ENCODE data around the gene DISC1. TPM values are rescaled to one million over a fixed set of nuclear protein-coding genes. Genes with fewer than 3 reads are reported as not detected.

DISC1 gene
- total RNA-seq, 2 experiments from 2014 or later: 12.6 to 14.7 TPM

- CTCF ChIA-PET: no interaction called here
- DNase-seq (no peak), ATAC-seq (no peak)
- Mint-ChIP-seq H3K9me3 (ENCODE audit: insufficient read depth) (no peaks in the 10 kb centered on the region), H3K27ac (no peak overlapping the region), H3K4me3 (no peak overlapping the region), H3K27me3 (ENCODE audit: low read depth) (no peaks in the 10 kb centered on the region), H3K4me1 (ENCODE audit: low read depth) (no peaks in the 10 kb centered on the region), H3K36me3 (ENCODE audit: low read depth) (peaks cover 7% of the 10 kb centered on the region)
- POLR2A ChIA-PET: interaction anchor here (0.9 kb wide), 1 partner anchor 8 kb away, joined by 3 read pairs; no protein-coding TSS in a partner anchor
Measured at GRCh38 chr1:231821281-231821680, 194.7 kb downstream of the DISC1 start.

GRCh38 chr1:231822041-231822440 is 195.5 kb downstream of the DISC1 start:
- no peak for ATAC-seq

GRCh38 chr1:231826566-231826965 is 200.0 kb downstream of the DISC1 start:
- Mint-ChIP-seq H3K36me3 (ENCODE audit: low read depth) (peaks cover 3% of the 10 kb centered on the region), H3K9me3 (ENCODE audit: insufficient read depth) (no peaks in the 10 kb centered on the region), H3K27me3 (ENCODE audit: low read depth) (no peaks in the 10 kb centered on the region), H3K4me1 (ENCODE audit: low read depth) (no peaks in the 10 kb centered on the region), H3K27ac (no peak overlapping the region), H3K4me3 (no peak overlapping the region)
- DNase-seq: no peak
- POLR2A ChIA-PET: no interaction called here
- ATAC-seq: no peak
- CTCF ChIA-PET: no interaction called here

More at GRCh38 chr1:231822041-231822440, 195.5 kb downstream of the DISC1 start:
- ChIA-PET POLR2A (interaction anchor here (0.9 kb wide), 1 partner anchor 9 kb away, joined by 3 read pairs; no protein-coding TSS in a partner anchor), CTCF (no interaction called here)
- no peaks in the 10 kb centered on the region for H3K4me1 Mint-ChIP-seq (ENCODE audit: low read depth)
- H3K4me3 Mint-ChIP-seq: no peak overlapping the region
- no peak overlapping the region for H3K27ac Mint-ChIP-seq
- no peak for DNase-seq
- H3K36me3 Mint-ChIP-seq (ENCODE audit: low read depth): peaks cover 7% of the 10 kb centered on the region
- no peaks in the 10 kb centered on the region for H3K27me3 Mint-ChIP-seq (ENCODE audit: low read depth)
- H3K9me3 Mint-ChIP-seq (ENCODE audit: insufficient read depth): no peaks in the 10 kb centered on the region

- Mint-ChIP-seq H3K27me3 (ENCODE audit: low read depth) (no peaks in the 10 kb centered on the region), H3K27ac (no peak overlapping the region), H3K4me3 (no peak overlapping the region), H3K36me3 (ENCODE audit: low read depth) (peaks cover 3% of the 10 kb centered on the region), H3K9me3 (ENCODE audit: insufficient read depth) (no peaks in the 10 kb centered on the region), H3K4me1 (ENCODE audit: low read depth) (no peaks in the 10 kb centered on the region)
- POLR2A ChIA-PET: no interaction called here
- CTCF ChIA-PET: no interaction called here
- ATAC-seq (no peak), DNase-seq (no peak)
Measured at GRCh38 chr1:231827337-231828105, 200.9 kb downstream of the DISC1 start.

GRCh38 chr1:231828182-231828920 is 201.8 kb downstream of the DISC1 start:
- Mint-ChIP-seq H3K4me3 (no peak overlapping the region), H3K9me3 (ENCODE audit: insufficient read depth) (no peaks in the 10 kb centered on the region), H3K4me1 (ENCODE audit: low read depth) (no peaks in the 10 kb centered on the region), H3K27ac (no peak overlapping the region), H3K27me3 (ENCODE audit: low read depth) (no peaks in the 10 kb centered on the region), H3K36me3 (ENCODE audit: low read depth) (peaks cover 3% of the 10 kb centered on the region)
- ATAC-seq: no peak
- CTCF ChIA-PET: no interaction called here
- POLR2A ChIA-PET: no interaction called here
- no peak for DNase-seq

- H3K36me3 Mint-ChIP-seq (ENCODE audit: low read depth): peaks cover 3% of the 10 kb centered on the region
- ChIA-PET CTCF (no interaction called here), POLR2A (no interaction called here)
- no peak overlapping the region for H3K4me3 Mint-ChIP-seq
- H3K27ac Mint-ChIP-seq: no peak overlapping the region
- no peaks in the 10 kb centered on the region for H3K9me3 Mint-ChIP-seq (ENCODE audit: insufficient read depth)
- no peaks in the 10 kb centered on the region for H3K4me1 Mint-ChIP-seq (ENCODE audit: low read depth)
- no peak for DNase-seq
- no peaks in the 10 kb centered on the region for H3K27me3 Mint-ChIP-seq (ENCODE audit: low read depth)
- ATAC-seq: no peak
Measured at GRCh38 chr1:231829332-231829731, 202.7 kb downstream of the DISC1 start.

GRCh38 chr1:231836227-231836893 is 209.8 kb downstream of the DISC1 start:
- no peaks in the 10 kb centered on the region for H3K9me3 Mint-ChIP-seq (ENCODE audit: insufficient read depth)

GRCh38 chr1:231838521-231838920 is 211.9 kb downstream of the DISC1 start:
- Mint-ChIP-seq H3K4me3 (no peak overlapping the region), H3K9me3 (ENCODE audit: insufficient read depth) (no peaks in the 10 kb centered on the region), H3K4me1 (ENCODE audit: low read depth) (no peaks in the 10 kb centered on the region), H3K27ac (no peak overlapping the region), H3K36me3 (ENCODE audit: low read depth) (no peaks in the 10 kb centered on the region), H3K27me3 (ENCODE audit: low read depth) (no peaks in the 10 kb centered on the region)
- ATAC-seq: no peak
- ChIA-PET CTCF (no interaction called here), POLR2A (no interaction called here)
- no peak for DNase-seq

More at GRCh38 chr1:231836227-231836893, 209.8 kb downstream of the DISC1 start:
- H3K4me3 Mint-ChIP-seq: no peak overlapping the region
- H3K27ac Mint-ChIP-seq: no peak overlapping the region
- no peak for DNase-seq
- H3K36me3 Mint-ChIP-seq (ENCODE audit: low read depth): no peaks in the 10 kb centered on the region
- ATAC-seq: no peak
- POLR2A ChIA-PET: no interaction called here
- H3K4me1 Mint-ChIP-seq (ENCODE audit: low read depth): no peaks in the 10 kb centered on the region
- CTCF ChIA-PET: interaction anchor here (1.0 kb wide), 1 partner anchor 30 kb away, joined by 3 read pairs; no protein-coding TSS in a partner anchor
- H3K27me3 Mint-ChIP-seq (ENCODE audit: low read depth): no peaks in the 10 kb centered on the region

GRCh38 chr1:231839999-231840398 is 213.4 kb downstream of the DISC1 start:
- Mint-ChIP-seq H3K4me3 (no peak overlapping the region), H3K27me3 (ENCODE audit: low read depth) (no peaks in the 10 kb centered on the region), H3K4me1 (ENCODE audit: low read depth) (peaks cover 8% of the 10 kb centered on the region), H3K27ac (no peak overlapping the region), H3K36me3 (ENCODE audit: low read depth) (no peaks in the 10 kb centered on the region), H3K9me3 (ENCODE audit: insufficient read depth) (no peaks in the 10 kb centered on the region)
- ATAC-seq (no peak), DNase-seq (no peak)
- ChIA-PET CTCF (no interaction called here), POLR2A (interaction anchor here (0.5 kb wide), 1 partner anchor 1335 kb away, joined by 3 read pairs; no protein-coding TSS in a partner anchor)

GRCh38 chr1:231841616-231842344 is 215.2 kb downstream of the DISC1 start:
- ChIA-PET POLR2A (no interaction called here), CTCF (no interaction called here)
- H3K4me1 Mint-ChIP-seq (ENCODE audit: low read depth): peaks cover 14% of the 10 kb centered on the region
- no peak for ATAC-seq
- H3K27ac Mint-ChIP-seq: no peak overlapping the region
- DNase-seq: no peak
- H3K9me3 Mint-ChIP-seq (ENCODE audit: insufficient read depth): no peaks in the 10 kb centered on the region
- H3K4me3 Mint-ChIP-seq: no peak overlapping the region
- no peaks in the 10 kb centered on the region for H3K27me3 Mint-ChIP-seq (ENCODE audit: low read depth)
- H3K36me3 Mint-ChIP-seq (ENCODE audit: low read depth): no peaks in the 10 kb centered on the region

GRCh38 chr1:231842441-231842840 is 215.9 kb downstream of the DISC1 start:
- H3K27me3 Mint-ChIP-seq (ENCODE audit: low read depth): no peaks in the 10 kb centered on the region
- H3K9me3 Mint-ChIP-seq (ENCODE audit: insufficient read depth): no peaks in the 10 kb centered on the region
- ATAC-seq (no peak), DNase-seq (no peak)
- H3K36me3 Mint-ChIP-seq (ENCODE audit: low read depth): no peaks in the 10 kb centered on the region
- CTCF ChIA-PET: interaction anchor here (0.8 kb wide), 1 partner anchor 23 kb away, joined by 3 read pairs; no protein-coding TSS in a partner anchor
- H3K4me1 Mint-ChIP-seq (ENCODE audit: low read depth): peaks cover 14% of the 10 kb centered on the region
- POLR2A ChIA-PET: no interaction called here
- no peak overlapping the region for H3K4me3 Mint-ChIP-seq
- no peak overlapping the region for H3K27ac Mint-ChIP-seq

Data from activated CD8-positive, alpha-beta T cell treated with anti-CD3 and anti-CD28 coated beads, Interleukin-2, amount 10 ng/mL, durations not matched to agents 7 days and 5 days (primary cell).